Epidermal melanocyte (primary cell): ENCODE results near the gene SH3GL3.
A peak's percentile ranks its signal among the peaks of the same experiment; 100 is the strongest.

Experiments
- DNase-seq: peaks from one replicate; pipeline ENCODE4 v3.0.0; 2011; ENCODE audit warnings: low spot score; ENCODE audit not compliant: insufficient read length

The SH3GL3 gene

DNA sequence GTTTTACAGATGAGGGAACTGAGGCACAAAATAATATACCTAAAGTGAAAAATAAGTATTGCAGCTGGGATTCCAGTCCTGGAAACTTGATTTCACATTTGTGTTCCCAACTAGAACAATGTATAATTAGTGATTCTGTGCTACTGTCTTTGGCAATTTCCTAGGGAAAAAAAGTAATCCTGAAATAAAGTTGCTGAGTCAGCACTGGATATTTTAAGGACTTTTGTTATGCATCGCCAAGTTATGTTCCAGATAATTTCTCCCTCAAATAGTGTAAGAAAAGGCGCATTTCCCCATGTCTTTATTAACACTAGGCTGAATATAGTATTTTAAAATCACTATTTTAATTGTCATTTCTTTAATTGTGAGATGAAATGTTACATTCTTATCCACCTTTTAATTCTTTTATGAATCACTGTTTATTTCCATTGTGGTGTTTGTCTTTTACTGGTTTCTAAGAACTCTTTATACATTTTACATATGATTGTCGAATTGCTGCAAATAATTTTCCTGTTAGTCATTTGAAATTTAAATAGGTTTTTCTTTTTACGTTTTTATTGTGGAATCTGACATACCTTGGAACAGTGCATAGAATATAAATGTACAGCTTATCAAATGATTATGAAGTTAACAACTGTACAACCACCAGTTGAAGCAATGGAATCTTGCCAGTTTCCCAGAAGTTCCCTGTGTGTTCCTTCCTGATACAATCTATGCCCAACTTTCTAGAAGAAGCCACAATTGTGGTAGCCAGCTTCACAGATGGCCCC is 56.6 kb downstream of the SH3GL3 start:
- no peak for DNase-seq

DNA sequence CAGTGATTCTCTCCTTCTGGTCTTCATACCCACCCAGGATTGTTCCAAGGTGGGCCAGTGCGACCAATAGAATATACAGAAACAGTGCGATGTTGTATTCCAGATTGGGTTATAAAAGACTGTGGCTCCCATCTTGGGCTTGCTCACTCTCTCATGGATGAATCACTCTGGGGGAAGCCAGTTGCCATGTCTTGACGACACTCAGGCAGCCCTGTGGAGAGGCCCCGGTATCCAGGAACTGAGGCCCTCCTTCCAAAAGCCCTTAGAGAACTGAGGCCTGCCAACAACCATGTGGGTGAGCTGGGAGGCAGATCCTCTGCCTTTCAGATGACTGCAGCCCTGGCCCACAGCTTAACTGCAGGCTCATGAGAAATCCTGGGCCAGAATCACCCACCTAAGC is 57.2 kb downstream of the SH3GL3 start:
- no peak for DNase-seq

GRCh38 chr15:83510001-83510400 is 62.9 kb downstream of the SH3GL3 start:
- no peak for DNase-seq

- DNase-seq: no peak
These were observed 65.3 kb downstream of the SH3GL3 start for GRCh38 chr15:83512459-83512858.

GRCh38 chr15:83514584-83514983 is 67.4 kb downstream of the SH3GL3 start:
- no peak for DNase-seq

DNA sequence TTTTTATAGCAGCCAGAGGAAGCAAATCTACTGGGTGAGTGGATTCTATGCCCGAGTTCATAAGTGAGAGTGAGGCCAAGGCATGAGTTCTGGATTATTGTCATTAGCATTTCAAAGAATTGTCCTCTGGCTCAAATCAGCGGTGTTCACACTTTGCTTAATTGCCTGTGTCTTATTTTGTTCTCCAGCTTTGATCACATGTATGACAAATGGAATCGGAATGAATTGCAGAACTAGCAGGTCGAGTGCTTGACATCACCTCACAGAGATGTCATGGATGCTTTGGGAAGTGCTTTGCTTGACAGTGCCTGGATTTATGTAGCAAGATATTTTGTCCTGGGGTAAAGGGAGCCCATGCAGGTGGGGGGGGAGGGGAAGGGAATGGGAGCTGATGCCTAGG is 68.0 kb downstream of the SH3GL3 start:
- DNase-seq: no peak

GRCh38 chr15:83516935-83517334 is 69.8 kb downstream of the SH3GL3 start:
- DNase-seq: no peak

DNA sequence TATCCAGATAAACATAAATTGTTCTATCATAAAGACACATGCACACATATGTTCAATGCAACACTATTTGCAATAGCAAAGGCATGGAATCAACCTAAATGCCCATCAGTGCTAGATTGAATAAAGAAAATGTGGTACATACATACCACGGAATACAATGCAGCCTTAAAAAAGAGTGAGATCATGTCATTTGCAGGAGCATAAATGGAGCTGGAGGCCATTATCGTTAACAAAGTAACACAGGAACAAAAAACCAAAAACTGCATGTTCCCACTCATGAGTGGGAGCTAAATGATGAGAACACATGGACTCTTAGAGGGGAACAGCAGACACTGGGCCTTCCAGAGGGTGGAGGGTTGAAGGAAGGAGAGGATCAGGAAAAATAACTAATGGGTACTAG is 79.2 kb downstream of the SH3GL3 start:
- no peak for DNase-seq

GRCh38 chr15:83533410-83533962 is 86.3 kb downstream of the SH3GL3 start:
- no peak for DNase-seq

- no peak for DNase-seq
These were observed 90.5 kb downstream of the SH3GL3 start for GRCh38 chr15:83537606-83538005.

GRCh38 chr15:83538682-83539081 is 91.5 kb downstream of the SH3GL3 start:
- no peak for DNase-seq

GRCh38 chr15:83545804-83546511 is 98.8 kb downstream of the SH3GL3 start:
- DNase-seq: no peak

DNA sequence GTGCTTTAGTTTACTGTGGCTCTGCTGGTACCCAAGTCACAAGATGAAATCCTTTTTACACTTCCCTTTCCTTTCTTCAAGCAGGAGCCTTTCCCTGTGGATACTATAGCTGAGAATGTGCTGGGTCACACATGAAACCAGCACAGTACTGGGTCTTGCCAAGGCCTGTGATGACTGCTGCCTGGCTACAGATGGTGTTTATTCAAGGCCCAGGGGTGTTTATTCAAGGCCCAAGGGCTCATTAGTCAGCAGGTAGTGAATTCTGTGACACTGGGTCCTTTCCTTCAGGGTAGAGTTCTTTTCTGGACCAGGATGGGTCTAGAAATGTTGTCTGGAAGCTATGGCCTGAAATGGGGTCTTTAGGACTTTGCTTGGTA is 99.4 kb downstream of the SH3GL3 start:
- DNase-seq: no peak

DNA sequence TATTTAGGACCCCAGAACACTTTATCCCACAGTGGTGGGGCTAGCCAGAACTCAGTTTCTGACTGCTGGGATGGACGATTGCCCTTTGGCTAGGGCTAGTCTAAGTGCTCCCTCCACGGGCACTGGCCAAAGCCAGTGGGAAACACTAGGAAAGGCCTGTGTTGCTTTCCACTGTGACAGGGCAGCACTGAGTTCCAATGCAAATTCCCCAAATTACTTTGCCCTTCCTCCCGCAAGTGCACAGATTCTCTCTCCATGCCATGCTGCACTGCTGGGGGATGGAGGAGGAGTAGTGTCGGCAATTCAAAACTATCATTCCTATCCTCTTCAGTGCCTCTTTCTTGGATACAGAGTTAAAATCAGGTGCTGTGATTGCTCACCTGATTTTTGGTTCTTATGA is 100.0 kb downstream of the SH3GL3 start:
- DNase-seq: no peak

- no peak for DNase-seq
These were observed 102.5 kb downstream of the SH3GL3 start for GRCh38 chr15:83549623-83550022.

DNA sequence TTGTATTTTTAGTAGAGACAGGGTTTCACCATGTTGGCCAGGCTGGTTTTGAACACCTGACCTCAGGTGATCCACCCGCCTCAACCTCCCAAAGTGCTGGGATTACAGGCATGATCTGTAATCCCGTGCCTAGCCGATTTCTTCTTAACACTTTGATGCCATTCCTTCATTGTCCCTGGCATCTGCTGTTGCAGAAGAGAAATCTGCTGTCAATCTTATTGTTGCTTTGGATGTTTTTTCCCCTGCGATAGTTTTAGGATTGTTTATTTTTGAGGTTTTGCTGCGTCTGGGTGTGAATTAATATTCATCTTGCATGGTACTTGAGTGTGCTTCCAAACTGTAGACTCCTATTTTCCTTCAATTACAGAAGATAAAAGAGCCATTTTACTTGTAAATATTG is 107.4 kb downstream of the SH3GL3 start:
- DNase-seq: no peak

DNA sequence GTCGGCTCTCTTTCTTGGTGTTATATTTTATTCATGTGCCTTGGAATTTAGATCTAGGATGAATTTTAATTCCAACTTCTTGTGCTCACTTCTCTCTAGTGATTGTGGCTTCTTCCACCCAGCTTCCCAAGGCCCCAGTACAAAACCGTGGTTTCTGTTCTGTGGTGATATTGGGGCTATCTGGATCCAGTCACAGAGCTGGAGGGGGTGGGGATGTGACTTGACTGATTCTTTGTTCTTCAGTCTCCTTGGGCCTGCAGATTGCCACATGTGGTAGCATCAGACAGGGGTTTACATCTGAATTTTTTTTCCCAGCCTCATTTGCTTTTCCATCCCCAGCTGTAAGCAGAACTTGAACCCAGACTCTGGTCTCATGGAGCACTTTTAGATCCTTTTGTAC is 108.2 kb downstream of the SH3GL3 start:
- no peak for DNase-seq

DNA sequence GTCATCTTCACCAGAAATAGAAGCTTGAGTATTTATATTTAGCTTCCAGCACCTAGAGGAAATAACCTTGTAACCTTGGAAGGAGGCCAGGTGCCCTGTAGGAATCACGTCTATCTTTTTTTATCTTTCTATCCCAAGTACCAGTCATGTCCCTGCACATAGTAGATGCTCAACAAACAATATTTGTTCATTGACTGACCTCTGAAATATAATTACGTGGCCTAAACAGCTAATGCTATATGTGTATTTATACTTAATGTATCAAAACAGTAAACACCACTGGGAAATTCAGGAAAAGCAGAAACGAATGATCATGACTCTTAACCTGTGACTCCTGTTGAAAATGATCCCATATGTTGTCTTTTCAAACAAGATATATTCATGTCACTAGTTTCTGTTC is 108.9 kb downstream of the SH3GL3 start:
- no peak for DNase-seq

DNA sequence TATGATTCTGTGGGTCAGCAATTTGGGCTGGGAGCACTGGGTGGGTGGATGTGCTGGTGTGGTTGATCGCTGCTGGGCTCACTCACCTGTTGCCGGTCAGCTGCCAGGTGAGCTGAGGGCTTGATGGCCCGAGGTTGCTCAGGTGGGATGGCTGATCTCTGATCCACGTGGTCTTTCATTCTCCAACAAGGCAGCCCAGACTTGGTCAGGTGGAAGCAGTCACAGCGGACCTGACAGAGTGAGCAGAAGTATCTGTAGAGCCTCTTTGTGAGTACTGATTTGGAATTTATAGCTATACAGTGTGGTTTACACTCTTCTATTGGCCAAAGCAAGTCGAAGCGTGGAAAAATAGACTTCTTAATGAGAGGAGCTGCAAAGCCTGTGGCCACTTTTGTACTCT is 109.6 kb downstream of the SH3GL3 start:
- no peak for DNase-seq

DNA sequence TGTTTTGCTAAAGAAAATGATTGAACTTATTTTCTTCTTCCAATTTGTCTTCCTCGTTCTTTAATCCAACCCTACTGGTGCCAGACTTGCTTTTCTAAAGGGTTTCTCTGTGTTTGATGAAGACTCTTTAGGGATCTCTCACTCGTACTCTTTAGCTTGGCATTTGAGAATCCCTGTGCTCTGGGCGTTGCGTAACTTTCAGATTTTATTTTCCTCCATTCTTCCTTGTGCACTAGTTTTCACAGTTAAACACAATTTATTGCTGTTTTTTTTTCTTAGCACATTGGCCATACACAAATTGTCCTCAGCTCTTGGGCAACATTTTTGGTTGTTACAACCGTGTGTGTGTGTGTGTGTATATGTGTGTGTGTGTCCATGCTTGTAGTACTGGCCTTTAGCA is 111.0 kb downstream of the SH3GL3 start:
- DNase-seq: no peak

- peak; percentile 78 for DNase-seq
These were observed 112.3 kb downstream of the SH3GL3 start for GRCh38 chr15:83559310-83559966.

- no peak for DNase-seq
These were observed 114.5 kb downstream of the SH3GL3 start for GRCh38 chr15:83561661-83562060.
